A549 (cell line): Measurements from ENCODE around the gene CAMTA1. TPM values are rescaled to one million over a fixed set of nuclear protein-coding genes. Genes with fewer than 3 reads are reported as not detected.

Experiments used
- ATAC-seq, 2 experiments: fragments of 200-7000 bp in 1 of 2; fragments of >200 bp in 1 of 2; cut with Nextera tagmentation in 1 of 2; cut with Tn5 transposase in 1 of 2; 3 replicates each; pipeline versions ENCODE4 v1.8.0 to v1.9.1; 2018 to 2020; ENCODE audit warnings: mild to moderate bottlenecking in 1 of 2, moderate library complexity in 1 of 2
- CTCF ChIA-PET: fragments of 300-600 bp; sonication (Branson Sonifier 250); formaldehyde crosslinking; extraction: SDS; loops from one replicate; lab custom pipeline; 2021; ENCODE audit warnings: antibody characterized with exemption, inconsistent platforms; lab: Yijun Ruan, JAX
- POLR2A ChIA-PET: fragments of 350-600 bp; formaldehyde crosslinking; extraction: SDS; loops from one replicate; lab custom pipeline; 2021; ENCODE audit warnings: antibody characterized with exemption, inconsistent platforms; lab: Yijun Ruan, JAX
- DNase-seq, 2 experiments: peaks; one replicate each; pipeline versions ENCODE4 v3.0.0 to v3.0.0-alpha.2; 2011 to 2016; ENCODE audit warnings: low read depth in 1 of 2, low spot score in 1 of 2
- FAIRE-seq: peaks from 2 replicates; lab custom pipeline; 2011; peaks lifted over from hg19 to GRCh38; lab: Jason Lieb, UNC
- H3K27ac ChIP-seq, 2 experiments: fragments of >200 bp; sonication (Bioruptor Twin); formaldehyde crosslinking; 3 replicates each; pipeline ENCODE4 v1.5.1; 2016 to 2017
- H3K4me1 ChIP-seq: fragments of >200 bp; sonication (Bioruptor Twin); formaldehyde crosslinking; 3 replicates; pipeline ENCODE4 v1.6.1; 2016
- H3K4me2 ChIP-seq: fragments of >200 bp; sonication (Bioruptor Twin); formaldehyde crosslinking; 3 replicates; pipeline ENCODE4 v1.6.1; 2016
- H3K4me3 ChIP-seq: fragments of >200 bp; sonication (Bioruptor Twin); formaldehyde crosslinking; 3 replicates; pipeline ENCODE4 v1.5.1; 2016
- H3K9me3 ChIP-seq: fragments of >200 bp; sonication (Bioruptor Twin); formaldehyde crosslinking; 3 replicates; pipeline ENCODE4 v1.6.1; 2016
- BHLHE40 ChIP-seq: IDR thresholded peaks from 2 replicates; pipeline ENCODE4 v1.6.1; 2012; ENCODE audit warnings: low read depth, low read length, inconsistent platforms
- CBX8 ChIP-seq: fragments of 200-600 bp; sonication (generic); IDR thresholded peaks from 2 replicates; pipeline ENCODE4 v1.6.1; 2016
- EHMT2 ChIP-seq: fragments of 200-600 bp; sonication (generic); IDR thresholded peaks from 2 replicates; pipeline ENCODE4 v1.6.1; 2016; ENCODE audit warnings: antibody characterized with exemption, low read depth, mild to moderate bottlenecking, moderate library complexity
- EP300 ChIP-seq, 2 experiments: fragments of >200 bp; sonication (Bioruptor Twin); formaldehyde crosslinking; IDR thresholded peaks; 2 replicates in 1 of 2; 3 replicates in 1 of 2; pipeline ENCODE4 v1.6.1; 2016 to 2017
- FOSB ChIP-seq: fragments of 250-450 bp; sonication (Bioruptor Pico); IDR thresholded peaks from 2 replicates; pipeline ENCODE4 v1.5.0; 2020; ENCODE audit warnings: mild to moderate bottlenecking, moderate library complexity
- FOSL2 ChIP-seq, 2 experiments: fragments of 450-650 bp in 1 of 2; fragments of >200 bp in 1 of 2; sonication (Bioruptor Twin) in 1 of 2; formaldehyde crosslinking; IDR thresholded peaks; 2 replicates each; pipeline versions ENCODE4 v1.5.0 to v1.6.1; 2016 to 2020; ENCODE audit warnings: mild to moderate bottlenecking in 1 of 2, moderate library complexity in 1 of 2
- HEYL ChIP-seq: fragments of 250-450 bp; sonication (Bioruptor Pico); IDR thresholded peaks from 2 replicates; pipeline ENCODE4 v1.8.0; 2021; ENCODE audit warnings: mild to moderate bottlenecking, moderate library complexity
- HOXB13 ChIP-seq: fragments of 250-450 bp; sonication (Bioruptor Pico); IDR thresholded peaks from 2 replicates; pipeline ENCODE4 v1.5.0; 2020; ENCODE audit warnings: low read depth, mild to moderate bottlenecking, moderate library complexity
- JUNB ChIP-seq: fragments of >200 bp; sonication (Bioruptor Twin); formaldehyde crosslinking; IDR thresholded peaks from 2 replicates; pipeline ENCODE4 v1.6.1; 2016
- KDM1A ChIP-seq: fragments of 200-600 bp; sonication (generic); IDR thresholded peaks from 2 replicates; pipeline ENCODE4 v1.6.1; 2016; ENCODE audit warnings: low read depth, mild to moderate bottlenecking
- MAZ ChIP-seq: fragments of 150-350 bp; IDR thresholded peaks from 2 replicates; pipeline ENCODE4 v1.6.1; 2014; ENCODE audit warnings: antibody characterized with exemption, low read depth, low read length, borderline replicate concordance
- MYC ChIP-seq: IDR thresholded peaks from 2 replicates; pipeline ENCODE4 v1.6.1; 2012; ENCODE audit warnings: mild to moderate bottlenecking, inconsistent platforms, low read length, improper control_type of control experiment, borderline replicate concordance
- NFE2L2 ChIP-seq: fragments of 150-350 bp; conservative IDR thresholded peaks from 2 replicates; pipeline ENCODE4 v1.6.1; 2014; ENCODE audit warnings: low read length
- NPAS2 ChIP-seq: fragments of 250-450 bp; sonication (Bioruptor Pico); IDR thresholded peaks from 2 replicates; pipeline ENCODE4 v1.8.0; 2022; ENCODE audit warnings: mild to moderate bottlenecking, moderate library complexity, borderline replicate concordance
- NR3C1 ChIP-seq: fragments of >200 bp; sonication (Bioruptor Twin); formaldehyde crosslinking; IDR thresholded peaks from 3 replicates; pipeline ENCODE4 v1.6.1; 2017
- RARB ChIP-seq: fragments of 250-450 bp; sonication (Bioruptor Pico); IDR thresholded peaks from 2 replicates; pipeline ENCODE4 v1.8.0; 2021; ENCODE audit warnings: mild to moderate bottlenecking, moderate library complexity
- RCOR1 ChIP-seq: fragments of 150-350 bp; IDR thresholded peaks from 2 replicates; pipeline ENCODE4 v1.6.1; 2014; ENCODE audit warnings: antibody characterized with exemption, low read length, low read depth
- RFX5 ChIP-seq: fragments of 450-650 bp; IDR thresholded peaks from 2 replicates; pipeline ENCODE4 v1.7.1; 2014; ENCODE audit warnings: antibody characterized with exemption, mild to moderate bottlenecking, moderate library complexity
- SREBF2 ChIP-seq: fragments of 450-650 bp; IDR thresholded peaks from 2 replicates; pipeline ENCODE4 v1.6.1; 2014; ENCODE audit warnings: mild to moderate bottlenecking, moderate library complexity
- TFCP2L1 ChIP-seq: fragments of 250-450 bp; sonication (Bioruptor Pico); IDR thresholded peaks from 2 replicates; pipeline ENCODE4 v1.5.0; 2021; ENCODE audit warnings: mild to moderate bottlenecking
- ZFP36 ChIP-seq: fragments of 450-650 bp; IDR thresholded peaks from 2 replicates; pipeline ENCODE4 v1.6.1; 2014; ENCODE audit warnings: borderline replicate concordance; ENCODE audit not compliant: partially characterized antibody
- ZNF302 ChIP-seq: fragments of 250-450 bp; sonication (Bioruptor Pico); IDR thresholded peaks from 2 replicates; pipeline ENCODE4 v1.9.0; 2021; ENCODE audit warnings: inconsistent platforms, mild to moderate bottlenecking, moderate library complexity
- ZSCAN20 ChIP-seq: fragments of 250-450 bp; sonication (Bioruptor Pico); IDR thresholded peaks from 2 replicates; pipeline ENCODE4 v1.8.0; 2022; ENCODE audit warnings: mild to moderate bottlenecking, moderate library complexity
- WGBS: methylation state at CpG from one replicate; pipeline ENCODE4 v1.1.6; 2017; ENCODE audit errors: missing lambda C conversion rate; 5-methylcytosine and 5-hydroxymethylcytosine counted together
- polyA plus RNA-seq, 4 experiments: library from polyadenylated mRNA; depleted of rRNA in 3 of 4; stranded (reverse); fragments of >200 nt; fragmentation: RNase III in 1 of 4; extraction: RNeasy Plus Mini Kit Qiagen cat#74134 plus additional on column Dnase treatment in 1 of 4; gene quantifications; 2 replicates in 3 of 4; 3 replicates in 1 of 4; pipeline ENCODE4 v1.2.3, GENCODE V29; 2011 to 2017
- TF ChIP-seq, protein P1 (sequence below): IDR thresholded peaks from 2 replicates; pipeline ENCODE4 v1.6.1; 2012
- TF ChIP-seq, protein P2 (sequence below): fragments of >200 bp; sonication (Bioruptor Twin); formaldehyde crosslinking; IDR thresholded peaks from 3 replicates; pipeline ENCODE4 v1.6.1; 2016
- TF ChIP-seq, protein P3 (sequence below): IDR thresholded peaks from 2 replicates; pipeline ENCODE4 v1.6.1; 2012
- TF ChIP-seq, protein P4 (sequence below): fragments of >200 bp; sonication (Bioruptor Twin); formaldehyde crosslinking; IDR thresholded peaks from 2 replicates; pipeline ENCODE4 v1.6.1; 2016
- TF ChIP-seq, protein P5 (sequence below): fragments of 200-600 bp; sonication (generic); IDR thresholded peaks from 2 replicates; pipeline ENCODE4 v1.6.1; 2016; ENCODE audit warnings: antibody characterized with exemption, mild to moderate bottlenecking, moderate library complexity

CAMTA1 gene
- polyA plus RNA-seq, 2 of the 4 experiments (the other 2 are of a cell fraction) = 58.8 to 75.0 TPM

DNA sequence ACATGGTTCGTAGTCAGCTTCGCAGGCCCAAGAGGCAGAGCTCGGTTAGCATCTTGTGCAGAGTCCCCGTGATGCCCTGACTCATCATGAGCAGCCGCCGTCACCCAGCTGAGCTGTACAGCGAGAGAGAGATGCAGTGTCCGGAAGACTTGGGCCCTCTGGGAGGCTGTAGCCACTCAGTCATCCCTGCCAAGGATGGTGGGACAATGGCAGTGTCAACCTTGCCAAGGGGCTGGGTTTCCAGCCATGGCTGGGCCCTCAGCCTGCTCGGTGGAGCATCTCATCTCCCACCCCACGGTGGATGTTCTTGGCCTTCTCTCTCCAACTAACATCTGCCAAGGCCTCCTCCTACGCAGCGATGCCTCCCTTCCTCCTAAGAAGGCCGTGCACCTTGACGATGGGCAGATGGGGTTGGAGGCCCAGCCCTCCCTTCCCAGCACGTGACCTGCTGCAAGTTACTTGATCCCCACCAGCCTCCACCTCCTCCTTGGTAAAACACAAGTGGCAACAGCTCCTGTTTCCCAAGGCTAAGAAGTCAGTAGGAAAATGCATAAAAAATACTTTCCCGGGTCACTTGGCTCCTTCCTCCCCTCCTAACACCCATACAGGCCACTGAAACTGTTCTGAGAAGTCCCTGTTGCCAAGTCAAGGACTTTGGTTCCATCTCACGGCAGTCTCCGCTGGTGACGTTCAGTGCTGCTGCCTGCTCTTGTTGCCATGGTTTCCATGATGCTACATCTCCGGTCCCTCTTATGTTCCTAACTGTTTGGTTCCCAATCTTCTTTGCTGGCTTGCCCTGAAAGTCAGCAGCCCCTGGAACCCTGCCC is 601.2 kb downstream of the CAMTA1 start:
- CTCF ChIA-PET = no interaction called here
- no peak overlapping the region for H3K4me3 ChIP-seq
- H3K4me1 ChIP-seq = peaks cover 12% of the 10 kb centered on the region; the same call in 1 of the 3 replicates
- H3K9me3 ChIP-seq = no peaks in the 10 kb centered on the region
- POLR2A ChIA-PET = no interaction called here
- no peak overlapping the region for H3K4me2 ChIP-seq
- TF ChIP-seq HOXB13 (no peak), HEYL (CRISPR knock-in tag) (no peak), NR3C1 (no peak), FOSB (no peak), ZNF302 (CRISPR knock-in tag) (no peak)
- TF ChIP-seq, protein P1, sequence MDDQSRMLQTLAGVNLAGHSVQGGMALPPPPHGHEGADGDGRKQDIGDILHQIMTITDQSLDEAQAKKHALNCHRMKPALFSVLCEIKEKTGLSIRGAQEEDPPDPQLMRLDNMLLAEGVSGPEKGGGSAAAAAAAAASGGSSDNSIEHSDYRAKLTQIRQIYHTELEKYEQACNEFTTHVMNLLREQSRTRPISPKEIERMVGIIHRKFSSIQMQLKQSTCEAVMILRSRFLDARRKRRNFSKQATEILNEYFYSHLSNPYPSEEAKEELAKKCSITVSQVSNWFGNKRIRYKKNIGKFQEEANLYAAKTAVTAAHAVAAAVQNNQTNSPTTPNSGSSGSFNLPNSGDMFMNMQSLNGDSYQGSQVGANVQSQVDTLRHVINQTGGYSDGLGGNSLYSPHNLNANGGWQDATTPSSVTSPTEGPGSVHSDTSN = no peak
- 97% methylated on average over 13 of the region's 20 CpGs for WGBS
- ATAC-seq = no peak
- H3K27ac ChIP-seq = peak overlapping the region in 1 of 2 experiments; percentile 83; a peak in 2 of 6 replicates
- FAIRE-seq = no peak
- DNase-seq = no peak

DNA sequence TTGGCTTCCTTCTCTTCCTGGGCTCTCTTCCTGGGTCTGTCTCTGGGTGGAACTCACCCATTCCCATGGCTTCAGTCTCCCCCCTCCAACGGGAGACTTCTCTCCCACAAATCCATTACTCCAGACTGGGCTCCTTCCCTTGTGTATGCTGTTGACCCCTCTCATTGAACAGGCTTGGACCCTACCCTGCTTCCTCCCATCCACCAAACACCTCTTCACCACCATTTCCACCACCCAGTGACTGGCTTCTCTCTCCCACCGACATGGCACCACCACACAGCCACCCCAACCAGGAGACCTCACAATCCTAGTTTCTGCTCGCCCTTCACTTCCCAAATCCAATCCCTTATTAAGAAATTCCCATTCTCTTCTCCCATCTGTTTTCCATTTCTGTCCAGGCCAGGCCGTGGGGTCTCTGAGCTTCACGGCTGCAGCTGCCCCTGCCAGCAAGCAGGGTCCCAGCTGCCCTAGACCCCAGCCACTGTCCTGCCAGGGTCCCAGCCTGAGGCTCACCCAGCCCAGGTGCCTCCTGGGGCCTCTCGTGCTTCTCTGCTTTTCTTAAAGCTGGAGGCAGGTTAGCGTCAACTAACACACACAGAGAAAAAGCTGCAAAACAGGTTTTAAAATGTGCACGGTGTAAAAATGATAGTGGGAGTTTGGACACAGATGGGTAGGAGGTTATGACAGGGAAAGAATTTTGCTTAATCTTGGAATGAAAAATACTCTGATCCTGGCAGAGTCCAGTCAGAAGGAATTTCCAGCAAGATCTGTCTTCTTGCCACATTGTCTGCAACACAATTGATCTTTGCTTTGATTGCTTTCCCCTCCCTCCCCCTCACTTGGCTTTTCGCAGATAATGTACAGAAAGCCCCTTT is 602.0 kb downstream of the CAMTA1 start:
- ChIA-PET CTCF (no interaction called here), POLR2A (no interaction called here)
- Histone ChIP-seq H3K4me3 (no peak overlapping the region), H3K4me1 (peaks cover 12% of the 10 kb centered on the region; the same call in 1 of the 3 replicates), H3K9me3 (no peaks in the 10 kb centered on the region), H3K27ac (peak overlapping the region in 1 of 2 experiments; percentile 83; a peak in 4 of 6 replicates), H3K4me2 (no peak overlapping the region)
- no peak for FAIRE-seq
- no peak for ATAC-seq
- DNase-seq = no peak
- TF ChIP-seq ZFP36 = no peak
- TF ChIP-seq JUNB = no peak
- TF ChIP-seq HOXB13 = no peak
- no peak for TF ChIP-seq MAZ
- no peak for TF ChIP-seq TFCP2L1 (CRISPR knock-in tag)
- TF ChIP-seq CBX8 = no peak
- no peak for TF ChIP-seq EP300 (IDR thresholded peaks at IDR 0.05)
- no peak for TF ChIP-seq SREBF2
- TF ChIP-seq KDM1A = no peak
- TF ChIP-seq NFE2L2 = no peak
- no peak for TF ChIP-seq NR3C1
- TF ChIP-seq NPAS2 = no peak
- TF ChIP-seq, protein P2, sequence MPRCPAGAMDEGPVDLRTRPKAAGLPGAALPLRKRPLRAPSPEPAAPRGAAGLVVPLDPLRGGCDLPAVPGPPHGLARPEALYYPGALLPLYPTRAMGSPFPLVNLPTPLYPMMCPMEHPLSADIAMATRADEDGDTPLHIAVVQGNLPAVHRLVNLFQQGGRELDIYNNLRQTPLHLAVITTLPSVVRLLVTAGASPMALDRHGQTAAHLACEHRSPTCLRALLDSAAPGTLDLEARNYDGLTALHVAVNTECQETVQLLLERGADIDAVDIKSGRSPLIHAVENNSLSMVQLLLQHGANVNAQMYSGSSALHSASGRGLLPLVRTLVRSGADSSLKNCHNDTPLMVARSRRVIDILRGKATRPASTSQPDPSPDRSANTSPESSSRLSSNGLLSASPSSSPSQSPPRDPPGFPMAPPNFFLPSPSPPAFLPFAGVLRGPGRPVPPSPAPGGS = no peak
- TF ChIP-seq ZSCAN20 = no peak
- TF ChIP-seq FOSB = no peak
- TF ChIP-seq FOSL2 (IDR thresholded peaks at IDR 0.05) = no peak
- TF ChIP-seq FOSL2 (CRISPR knock-in tag; IDR thresholded peaks at IDR 0.05) = no peak
- no peak for TF ChIP-seq EHMT2
- no peak for TF ChIP-seq RCOR1
- TF ChIP-seq, all 56 proteins: peak for 0
- WGBS = 87% methylated on average over 9 of the region's 9 CpGs

DNA sequence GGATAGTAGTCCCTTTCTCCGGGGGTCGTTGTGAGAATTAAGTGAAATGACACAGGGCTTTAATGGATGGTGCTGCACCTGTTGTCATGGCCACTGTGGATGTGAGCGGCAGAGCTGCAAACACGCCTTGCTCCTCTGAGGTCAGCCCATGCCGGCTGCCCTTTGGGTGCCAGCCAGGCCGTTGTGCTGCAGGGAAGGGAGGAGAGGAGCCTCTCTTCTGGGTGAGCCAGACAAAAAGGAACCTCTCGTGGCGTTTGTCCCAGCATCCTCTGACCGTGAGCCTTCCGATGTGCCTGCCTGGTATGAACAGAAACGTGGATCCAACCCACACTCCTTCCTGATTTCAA is 602.9 kb downstream of the CAMTA1 start:
- ATAC-seq (no peak), FAIRE-seq (no peak), DNase-seq (no peak)
- Histone ChIP-seq H3K4me1 (peaks cover 12% of the 10 kb centered on the region; the same call in 1 of the 3 replicates), H3K27ac (peak overlapping the region in 1 of 2 experiments; percentile 83; a peak in 3 of 6 replicates), H3K9me3 (no peaks in the 10 kb centered on the region), H3K4me2 (no peak overlapping the region), H3K4me3 (no peak overlapping the region)
- 89% methylated on average over 6 of the region's 11 CpGs for WGBS
- ChIA-PET POLR2A (no interaction called here), CTCF (no interaction called here)
- TF ChIP-seq, protein P3, sequence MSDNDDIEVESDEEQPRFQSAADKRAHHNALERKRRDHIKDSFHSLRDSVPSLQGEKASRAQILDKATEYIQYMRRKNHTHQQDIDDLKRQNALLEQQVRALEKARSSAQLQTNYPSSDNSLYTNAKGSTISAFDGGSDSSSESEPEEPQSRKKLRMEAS = no peak
- TF ChIP-seq EP300 (IDR thresholded peaks at IDR 0.05) = no peak
- no peak for TF ChIP-seq BHLHE40
- TF ChIP-seq RARB = no peak
- no peak for TF ChIP-seq RFX5
- TF ChIP-seq, protein P4, sequence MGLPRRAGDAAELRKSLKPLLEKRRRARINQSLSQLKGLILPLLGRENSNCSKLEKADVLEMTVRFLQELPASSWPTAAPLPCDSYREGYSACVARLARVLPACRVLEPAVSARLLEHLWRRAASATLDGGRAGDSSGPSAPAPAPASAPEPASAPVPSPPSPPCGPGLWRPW = no peak
- no peak for TF ChIP-seq MYC
- TF ChIP-seq, protein P5, sequence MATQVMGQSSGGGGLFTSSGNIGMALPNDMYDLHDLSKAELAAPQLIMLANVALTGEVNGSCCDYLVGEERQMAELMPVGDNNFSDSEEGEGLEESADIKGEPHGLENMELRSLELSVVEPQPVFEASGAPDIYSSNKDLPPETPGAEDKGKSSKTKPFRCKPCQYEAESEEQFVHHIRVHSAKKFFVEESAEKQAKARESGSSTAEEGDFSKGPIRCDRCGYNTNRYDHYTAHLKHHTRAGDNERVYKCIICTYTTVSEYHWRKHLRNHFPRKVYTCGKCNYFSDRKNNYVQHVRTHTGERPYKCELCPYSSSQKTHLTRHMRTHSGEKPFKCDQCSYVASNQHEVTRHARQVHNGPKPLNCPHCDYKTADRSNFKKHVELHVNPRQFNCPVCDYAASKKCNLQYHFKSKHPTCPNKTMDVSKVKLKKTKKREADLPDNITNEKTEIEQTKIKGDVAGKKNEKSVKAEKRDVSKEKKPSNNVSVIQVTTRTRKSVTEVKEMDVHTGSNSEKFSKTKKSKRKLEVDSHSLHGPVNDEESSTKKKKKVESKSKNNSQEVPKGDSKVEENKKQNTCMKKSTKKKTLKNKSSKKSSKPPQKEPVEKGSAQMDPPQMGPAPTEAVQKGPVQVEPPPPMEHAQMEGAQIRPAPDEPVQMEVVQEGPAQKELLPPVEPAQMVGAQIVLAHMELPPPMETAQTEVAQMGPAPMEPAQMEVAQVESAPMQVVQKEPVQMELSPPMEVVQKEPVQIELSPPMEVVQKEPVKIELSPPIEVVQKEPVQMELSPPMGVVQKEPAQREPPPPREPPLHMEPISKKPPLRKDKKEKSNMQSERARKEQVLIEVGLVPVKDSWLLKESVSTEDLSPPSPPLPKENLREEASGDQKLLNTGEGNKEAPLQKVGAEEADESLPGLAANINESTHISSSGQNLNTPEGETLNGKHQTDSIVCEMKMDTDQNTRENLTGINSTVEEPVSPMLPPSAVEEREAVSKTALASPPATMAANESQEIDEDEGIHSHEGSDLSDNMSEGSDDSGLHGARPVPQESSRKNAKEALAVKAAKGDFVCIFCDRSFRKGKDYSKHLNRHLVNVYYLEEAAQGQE = no peak
